HepG2 (cell line): ENCODE data around the gene RAD23A. TPM values are rescaled to one million over a fixed set of nuclear protein-coding genes. Genes with fewer than 3 reads are reported as not detected.

Source experiments
- BRCA1 ChIP-seq: sonication (generic); formaldehyde crosslinking; IDR thresholded peaks from 2 replicates; pipeline ENCODE4 v1.4.0; 2020; ENCODE audit warnings: missing genetic modification reagents
- CHD4 ChIP-seq: fragments of 200-600 bp; sonication (generic); IDR thresholded peaks from 2 replicates; pipeline ENCODE4 v1.7.0; 2017; ENCODE audit warnings: mild to moderate bottlenecking, low read length, borderline replicate concordance
- CSRNP2 ChIP-seq: sonication (generic); formaldehyde crosslinking; conservative IDR thresholded peaks from 2 replicates; pipeline ENCODE4 v1.8.0; 2022; ENCODE audit warnings: low read depth, missing genetic modification reagents
- KLF13 ChIP-seq: sonication (generic); formaldehyde crosslinking; IDR thresholded peaks from 2 replicates; pipeline ENCODE4 v1.4.0; 2020; ENCODE audit warnings: mild to moderate bottlenecking, missing genetic modification reagents
- MTERF4 ChIP-seq: sonication (generic); formaldehyde crosslinking; IDR thresholded peaks from 2 replicates; pipeline ENCODE4 v1.8.0; 2023; ENCODE audit warnings: mild to moderate bottlenecking, missing genetic modification reagents
- POLR2A ChIP-seq, 2 experiments: IDR thresholded peaks; 2 replicates each; pipeline ENCODE4 v1.6.1; 2011; ENCODE audit warnings: low read depth in 2 of 2, low read length in 2 of 2, mild to moderate bottlenecking in 1 of 2, moderate library complexity in 1 of 2; ENCODE audit not compliant: insufficient read depth in 1 of 2
- RXRA ChIP-seq: sonication (generic); formaldehyde crosslinking; IDR thresholded peaks from 2 replicates; pipeline ENCODE4 v1.5.1; 2020; ENCODE audit warnings: missing genetic modification reagents
- SIN3B ChIP-seq: fragments of 150-350 bp; IDR thresholded peaks from 2 replicates; pipeline ENCODE4 v1.6.1; 2014; ENCODE audit warnings: low read length
- SNAPC4 ChIP-seq: sonication (generic); formaldehyde crosslinking; IDR thresholded peaks from 2 replicates; pipeline ENCODE4 v1.4.0; 2020; ENCODE audit warnings: mild to moderate bottlenecking, missing genetic modification reagents
- SRSF1 ChIP-seq: fragments of 200-400 bp; formaldehyde crosslinking; optimal IDR thresholded peaks from 2 replicates; pipeline ENCODE3; 2017; ENCODE audit warnings: mild to moderate bottlenecking, low read depth, low read length, moderate library complexity
- TOE1 ChIP-seq: sonication (generic); formaldehyde crosslinking; IDR thresholded peaks from 2 replicates; pipeline ENCODE4 v1.4.0; 2020; ENCODE audit warnings: mild to moderate bottlenecking, missing genetic modification reagents
- ZNF251 ChIP-seq: sonication (generic); formaldehyde crosslinking; IDR thresholded peaks from 2 replicates; pipeline ENCODE4 v1.9.0; 2021; ENCODE audit warnings: mild to moderate bottlenecking, missing genetic modification reagents
- ZNF367 ChIP-seq: sonication (generic); formaldehyde crosslinking; IDR thresholded peaks from 2 replicates; pipeline ENCODE4 v1.4.0; 2020; ENCODE audit warnings: missing genetic modification reagents, borderline replicate concordance
- ZNF383 ChIP-seq: sonication (generic); formaldehyde crosslinking; IDR thresholded peaks from 2 replicates; pipeline ENCODE4 v1.4.0; 2020; ENCODE audit warnings: missing genetic modification reagents, mild to moderate bottlenecking, borderline replicate concordance
- ZNF563 ChIP-seq: sonication (generic); formaldehyde crosslinking; IDR thresholded peaks from 2 replicates; pipeline ENCODE4 v1.8.0; 2022; ENCODE audit warnings: mild to moderate bottlenecking, moderate library complexity, missing genetic modification reagents
- ZNF83 ChIP-seq: sonication (generic); formaldehyde crosslinking; IDR thresholded peaks from 2 replicates; pipeline ENCODE4 v1.4.0; 2020; ENCODE audit warnings: missing genetic modification reagents, mild to moderate bottlenecking, borderline replicate concordance
- polyA plus RNA-seq, 8 experiments: library from polyadenylated mRNA; depleted of rRNA in 3 of 8; stranded (reverse) in 7 of 8; unstranded in 1 of 8; fragments of >200 nt; fragmentation: Illumina TruSeq in 4 of 8; extraction: Trizol in 4 of 8; gene quantifications; 2 replicates each; pipeline versions ENCODE4 v1.2.1 to v1.2.3, GENCODE V29; 2011 to 2016; ENCODE audit warnings: low read depth in 4 of 8, missing spikeins in 1 of 8, mixed read lengths in 1 of 8; ENCODE audit not compliant: insufficient read depth in 1 of 8
- total RNA-seq, 5 experiments: library from RNA; depleted of rRNA; stranded (reverse); fragments of >200 nt; fragmentation: Illumina TruSeq; extraction: Trizol; gene quantifications; 2 replicates each; pipeline ENCODE4 v1.2.3, GENCODE V29; 2016; ENCODE audit warnings: low read depth in 1 of 5
- TF ChIP-seq, protein P1 (sequence below): sonication (generic); formaldehyde crosslinking; IDR thresholded peaks from 2 replicates; pipeline ENCODE4 v1.4.0; 2020; ENCODE audit warnings: missing genetic modification reagents, borderline replicate concordance
- TF ChIP-seq, protein P2 (sequence below): sonication (generic); formaldehyde crosslinking; IDR thresholded peaks from 2 replicates; pipeline ENCODE4 v1.8.1; 2023; ENCODE audit warnings: mild to moderate bottlenecking, moderate library complexity, missing genetic modification reagents

The RAD23A gene
- total and polyA plus RNA-seq, 2 of the 13 experiments (the other 11 are each of a cell fraction or from before 2014, with no cell fraction given), result 42.5 to 54.2 TPM

DNA sequence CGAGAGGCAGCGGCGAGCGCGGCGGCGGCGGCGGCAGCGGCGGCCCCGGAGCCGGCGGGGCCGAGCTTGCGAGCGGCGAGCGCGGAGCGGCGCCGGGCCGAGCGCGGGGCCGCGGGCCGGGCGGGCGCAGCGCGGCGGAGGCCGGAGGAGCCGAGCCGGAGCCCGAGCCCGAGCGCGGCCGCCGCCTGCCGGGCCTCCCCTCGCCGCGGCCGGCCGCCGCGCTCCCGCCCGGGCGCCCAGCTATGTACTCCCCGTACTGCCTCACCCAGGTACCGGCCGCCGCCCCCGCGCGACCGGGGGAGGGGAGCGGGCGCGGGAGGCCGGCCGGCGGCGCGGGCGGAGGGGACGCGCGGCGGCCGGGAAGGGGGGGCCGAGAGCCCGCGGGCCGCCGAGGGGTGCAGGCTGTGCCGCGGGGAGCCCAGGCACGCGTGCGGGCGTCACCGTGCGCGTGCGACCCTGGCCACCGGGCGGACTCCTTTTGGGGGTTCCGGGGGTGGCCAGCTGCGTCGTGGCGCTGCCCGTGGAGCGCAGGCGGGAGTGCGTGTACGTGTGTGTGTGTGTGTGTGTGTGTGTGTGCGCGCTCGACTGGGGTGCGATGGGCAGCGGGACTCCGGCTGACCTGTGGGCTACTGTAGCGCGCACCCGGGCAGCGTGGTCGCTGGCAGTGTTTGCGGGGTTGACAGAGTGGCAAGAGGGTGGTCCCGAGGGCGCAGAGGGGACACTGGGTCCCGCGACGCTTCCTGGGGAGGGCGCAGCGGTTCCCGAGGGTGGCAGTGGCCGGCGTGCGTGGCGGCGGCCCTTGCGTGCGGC is 50.1 kb downstream of the RAD23A start (continued):
- TF ChIP-seq CSRNP2 (CRISPR knock-in tag) (no peak), RXRA (no peak), SRSF1 (no peak), TOE1 (no peak), ZNF251 (CRISPR knock-in tag) (no peak), CHD4 (no peak), ZNF563 (no peak), KLF13 (CRISPR knock-in tag) (no peak), ZNF383 (CRISPR knock-in tag) (no peak), ZNF83 (no peak), BRCA1 (CRISPR knock-in tag) (no peak), MTERF4 (0 out of 2 replicates have a peak, but pooled peaks have one; percentile 12), SIN3B (no peak), SNAPC4 (CRISPR knock-in tag) (no peak), ZNF367 (CRISPR knock-in tag) (no peak), POLR2A (IDR thresholded peaks at IDR 0.05; ENCODE audit: insufficient read depth in 1 of 2, low read depth in 2 of 2, low read length in 2 of 2) (no peak)
- TF ChIP-seq, protein P1, sequence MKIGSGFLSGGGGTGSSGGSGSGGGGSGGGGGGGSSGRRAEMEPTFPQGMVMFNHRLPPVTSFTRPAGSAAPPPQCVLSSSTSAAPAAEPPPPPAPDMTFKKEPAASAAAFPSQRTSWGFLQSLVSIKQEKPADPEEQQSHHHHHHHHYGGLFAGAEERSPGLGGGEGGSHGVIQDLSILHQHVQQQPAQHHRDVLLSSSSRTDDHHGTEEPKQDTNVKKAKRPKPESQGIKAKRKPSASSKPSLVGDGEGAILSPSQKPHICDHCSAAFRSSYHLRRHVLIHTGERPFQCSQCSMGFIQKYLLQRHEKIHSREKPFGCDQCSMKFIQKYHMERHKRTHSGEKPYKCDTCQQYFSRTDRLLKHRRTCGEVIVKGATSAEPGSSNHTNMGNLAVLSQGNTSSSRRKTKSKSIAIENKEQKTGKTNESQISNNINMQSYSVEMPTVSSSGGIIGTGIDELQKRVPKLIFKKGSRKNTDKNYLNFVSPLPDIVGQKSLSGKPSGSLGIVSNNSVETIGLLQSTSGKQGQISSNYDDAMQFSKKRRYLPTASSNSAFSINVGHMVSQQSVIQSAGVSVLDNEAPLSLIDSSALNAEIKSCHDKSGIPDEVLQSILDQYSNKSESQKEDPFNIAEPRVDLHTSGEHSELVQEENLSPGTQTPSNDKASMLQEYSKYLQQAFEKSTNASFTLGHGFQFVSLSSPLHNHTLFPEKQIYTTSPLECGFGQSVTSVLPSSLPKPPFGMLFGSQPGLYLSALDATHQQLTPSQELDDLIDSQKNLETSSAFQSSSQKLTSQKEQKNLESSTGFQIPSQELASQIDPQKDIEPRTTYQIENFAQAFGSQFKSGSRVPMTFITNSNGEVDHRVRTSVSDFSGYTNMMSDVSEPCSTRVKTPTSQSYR, result no peak
- TF ChIP-seq, protein P2, sequence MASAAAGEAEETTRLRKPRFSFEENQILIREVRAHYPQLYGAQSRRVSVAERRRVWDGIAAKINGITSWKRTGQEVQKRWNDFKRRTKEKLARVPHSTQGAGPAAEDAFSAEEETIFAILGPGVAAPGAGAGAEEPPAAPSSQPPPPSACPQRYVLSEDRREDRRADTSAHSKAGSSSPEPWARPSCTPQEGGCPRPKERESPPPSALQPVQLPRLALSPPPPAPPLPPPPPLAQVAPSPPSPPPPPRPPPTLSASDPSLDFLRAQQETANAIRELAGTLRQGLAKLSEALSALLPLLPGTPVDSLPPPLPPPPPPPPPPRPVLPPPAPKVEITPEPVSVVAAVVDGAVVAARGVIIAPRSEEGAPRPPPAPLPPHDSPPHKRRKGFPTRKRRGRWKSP (CRISPR knock-in tag), result 0 out of 2 replicates have a peak, but pooled peaks have one; percentile 21
